Neural cell (in vitro differentiated cells): ENCODE measurements around the gene ELMO1.

Source experiments
- EP300 ChIP-seq: fragments of 450-650 bp; conservative IDR thresholded peaks from 2 replicates; pipeline ENCODE4 v1.6.1; 2014; ENCODE audit warnings: antibody characterized with exemption, mild to moderate bottlenecking, moderate library complexity; ENCODE audit not compliant: poor library complexity, severe bottlenecking
- EZH2 ChIP-seq: fragments of 200-600, 300-800 bp; shearing (Covaris generic), sonication (generic); IDR thresholded peaks from 2 replicates; pipeline ENCODE4 v1.6.1; 2014; ENCODE audit warnings: antibody characterized with exemption, low read length, borderline replicate concordance, mild to moderate bottlenecking; ENCODE audit not compliant: insufficient read depth, poor library complexity, severe bottlenecking
- MXI1 ChIP-seq: fragments of 450-650 bp; conservative IDR thresholded peaks from 2 replicates; pipeline ENCODE4 v1.6.1; 2014; ENCODE audit warnings: antibody characterized with exemption, mild to moderate bottlenecking; ENCODE audit not compliant: poor library complexity, severe bottlenecking
- POLR2AphosphoS5 ChIP-seq: IDR thresholded peaks from 2 replicates; pipeline ENCODE4 v1.6.1; 2012
- RAD21 ChIP-seq: fragments of 450-650 bp; conservative IDR thresholded peaks from 2 replicates; pipeline ENCODE4 v1.6.1; 2014; ENCODE audit warnings: antibody characterized with exemption, mild to moderate bottlenecking, moderate library complexity
- REST ChIP-seq: IDR thresholded peaks from 2 replicates; pipeline ENCODE4 v1.6.1; 2012; ENCODE audit warnings: borderline replicate concordance
- TF ChIP-seq, protein P1 (sequence below): fragments of 450-650 bp; IDR thresholded peaks from 2 replicates; pipeline ENCODE4 v1.5.1; 2014; ENCODE audit warnings: antibody characterized with exemption, mild to moderate bottlenecking, moderate library complexity; ENCODE audit not compliant: poor library complexity, severe bottlenecking

- TF ChIP-seq, protein P1, sequence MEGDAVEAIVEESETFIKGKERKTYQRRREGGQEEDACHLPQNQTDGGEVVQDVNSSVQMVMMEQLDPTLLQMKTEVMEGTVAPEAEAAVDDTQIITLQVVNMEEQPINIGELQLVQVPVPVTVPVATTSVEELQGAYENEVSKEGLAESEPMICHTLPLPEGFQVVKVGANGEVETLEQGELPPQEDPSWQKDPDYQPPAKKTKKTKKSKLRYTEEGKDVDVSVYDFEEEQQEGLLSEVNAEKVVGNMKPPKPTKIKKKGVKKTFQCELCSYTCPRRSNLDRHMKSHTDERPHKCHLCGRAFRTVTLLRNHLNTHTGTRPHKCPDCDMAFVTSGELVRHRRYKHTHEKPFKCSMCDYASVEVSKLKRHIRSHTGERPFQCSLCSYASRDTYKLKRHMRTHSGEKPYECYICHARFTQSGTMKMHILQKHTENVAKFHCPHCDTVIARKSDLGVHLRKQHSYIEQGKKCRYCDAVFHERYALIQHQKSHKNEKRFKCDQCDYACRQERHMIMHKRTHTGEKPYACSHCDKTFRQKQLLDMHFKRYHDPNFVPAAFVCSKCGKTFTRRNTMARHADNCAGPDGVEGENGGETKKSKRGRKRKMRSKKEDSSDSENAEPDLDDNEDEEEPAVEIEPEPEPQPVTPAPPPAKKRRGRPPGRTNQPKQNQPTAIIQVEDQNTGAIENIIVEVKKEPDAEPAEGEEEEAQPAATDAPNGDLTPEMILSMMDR: no peak
- TF ChIP-seq MXI1: no peak
- no peak for TF ChIP-seq EP300
- TF ChIP-seq RAD21: no peak
- no peak for TF ChIP-seq POLR2AphosphoS5
- TF ChIP-seq EZH2: no peak
- no peak for TF ChIP-seq REST
These were observed 83.3 kb downstream of the ELMO1 start for GRCh38 chr7:37365405-37365804.
